ENCODE measurements around the gene AMACR. TPM values are rescaled to one million over a fixed set of nuclear protein-coding genes. Genes with fewer than 3 reads are reported as not detected.

The AMACR gene
- total and polyA plus RNA-seq, 10 of the 15 experiments (the other 5 are each of a cell fraction or from before 2014, with no cell fraction given) = 2.6 to 20.4 (median 10.4) TPM

DNA sequence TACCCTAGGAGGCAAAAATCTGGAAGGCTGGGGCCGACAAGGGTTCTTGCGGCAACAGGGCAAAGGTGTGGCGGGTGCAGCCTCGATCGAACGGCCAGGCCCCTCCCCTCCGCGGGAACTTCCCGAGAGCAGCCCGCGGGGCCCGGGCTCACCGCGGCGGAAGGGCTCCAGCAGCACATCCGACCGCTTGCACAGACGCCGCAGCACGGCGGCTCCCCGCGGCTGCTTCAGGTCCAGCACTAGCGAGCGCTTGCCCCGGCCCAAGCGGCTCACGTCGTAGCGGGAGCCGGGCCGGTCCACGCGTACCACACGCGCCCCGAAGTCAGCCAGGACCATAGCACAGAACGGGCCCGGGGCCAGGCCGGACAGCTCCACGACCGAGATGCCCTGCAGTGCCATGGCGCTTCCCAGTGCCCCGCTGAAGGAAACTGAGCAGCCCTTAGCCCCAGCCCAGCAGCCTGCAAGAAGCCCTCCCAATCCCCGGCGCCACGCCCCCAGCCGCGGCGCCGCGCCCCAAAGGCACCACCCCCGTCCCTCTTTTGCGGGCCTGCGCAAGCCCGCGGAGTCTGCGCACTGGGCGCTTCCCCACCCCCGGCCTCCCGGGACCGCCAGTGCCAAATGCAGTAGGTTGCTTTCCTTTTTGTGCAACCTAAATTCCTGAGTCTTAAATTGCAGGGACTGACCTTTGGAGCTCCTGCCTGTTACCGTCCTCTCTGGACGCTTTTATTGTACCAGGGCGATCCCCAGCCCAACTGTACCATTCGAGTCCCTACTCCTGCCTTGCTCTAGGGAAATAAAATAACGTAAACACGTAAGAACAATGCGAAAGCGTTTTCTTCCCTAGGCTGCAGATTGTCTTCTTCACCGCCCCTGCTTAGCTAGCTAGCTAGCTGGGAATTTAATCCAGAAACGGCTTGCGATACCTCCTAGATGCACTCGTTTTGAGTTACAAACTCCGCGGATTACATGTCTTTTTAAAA, at the start of gene AMACR (continued):
- TF ChIP-seq, protein P1, sequence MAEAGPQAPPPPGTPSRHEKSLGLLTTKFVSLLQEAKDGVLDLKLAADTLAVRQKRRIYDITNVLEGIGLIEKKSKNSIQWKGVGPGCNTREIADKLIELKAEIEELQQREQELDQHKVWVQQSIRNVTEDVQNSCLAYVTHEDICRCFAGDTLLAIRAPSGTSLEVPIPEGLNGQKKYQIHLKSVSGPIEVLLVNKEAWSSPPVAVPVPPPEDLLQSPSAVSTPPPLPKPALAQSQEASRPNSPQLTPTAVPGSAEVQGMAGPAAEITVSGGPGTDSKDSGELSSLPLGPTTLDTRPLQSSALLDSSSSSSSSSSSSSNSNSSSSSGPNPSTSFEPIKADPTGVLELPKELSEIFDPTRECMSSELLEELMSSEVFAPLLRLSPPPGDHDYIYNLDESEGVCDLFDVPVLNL (IDR thresholded peaks at IDR 0.05; ENCODE audit: low read depth, low read length) = no peak
- no peak for TF ChIP-seq SREBF2 (IDR thresholded peaks at IDR 0.05; ENCODE audit: low read length)
- TF ChIP-seq HDAC2 (IDR thresholded peaks at IDR 0.05) = no peak
- TF ChIP-seq, protein P2, sequence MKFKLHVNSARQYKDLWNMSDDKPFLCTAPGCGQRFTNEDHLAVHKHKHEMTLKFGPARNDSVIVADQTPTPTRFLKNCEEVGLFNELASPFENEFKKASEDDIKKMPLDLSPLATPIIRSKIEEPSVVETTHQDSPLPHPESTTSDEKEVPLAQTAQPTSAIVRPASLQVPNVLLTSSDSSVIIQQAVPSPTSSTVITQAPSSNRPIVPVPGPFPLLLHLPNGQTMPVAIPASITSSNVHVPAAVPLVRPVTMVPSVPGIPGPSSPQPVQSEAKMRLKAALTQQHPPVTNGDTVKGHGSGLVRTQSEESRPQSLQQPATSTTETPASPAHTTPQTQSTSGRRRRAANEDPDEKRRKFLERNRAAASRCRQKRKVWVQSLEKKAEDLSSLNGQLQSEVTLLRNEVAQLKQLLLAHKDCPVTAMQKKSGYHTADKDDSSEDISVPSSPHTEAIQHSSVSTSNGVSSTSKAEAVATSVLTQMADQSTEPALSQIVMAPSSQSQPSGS (IDR thresholded peaks at IDR 0.05; ENCODE audit: low read length) = no peak
- TF ChIP-seq IKZF2 (IDR thresholded peaks at IDR 0.05) = peak in 1 of 2 experiments; percentile 57; a peak in 2 of 4 replicates
- peak; percentile 96 for TF ChIP-seq PML (IDR thresholded peaks at IDR 0.05; ENCODE audit: low read length)
- TF ChIP-seq TCF7 (IDR thresholded peaks at IDR 0.05; ENCODE audit: borderline replicate concordance) = no peak
- no peak for TF ChIP-seq WRNIP1 (IDR thresholded peaks at IDR 0.05; ENCODE audit: borderline replicate concordance, low read depth, low read length)
- TF ChIP-seq MEF2B (IDR thresholded peaks at IDR 0.05; ENCODE audit: partially characterized antibody, poor library complexity, severe bottlenecking) = peak; percentile 79
- peak; percentile 87 for TF ChIP-seq DPF2 (IDR thresholded peaks at IDR 0.05)
- TF ChIP-seq PAX5 (IDR thresholded peaks at IDR 0.05; ENCODE audit: borderline replicate concordance, low read depth, low read length) = no peak
- TF ChIP-seq ZNF207 (IDR thresholded peaks at IDR 0.05; ENCODE audit: borderline replicate concordance) = peak; percentile 58; the same call in 1 of the 2 replicates
- no peak for TF ChIP-seq NR2C2 (IDR thresholded peaks at IDR 0.05; ENCODE audit: borderline replicate concordance, control insufficient read depth, insufficient read length, low read depth)
- no peak for TF ChIP-seq YBX1 (IDR thresholded peaks at IDR 0.05)
- TF ChIP-seq RB1 (IDR thresholded peaks at IDR 0.05; ENCODE audit: borderline replicate concordance) = no peak; the same call in none of the 2 replicates
- no peak for TF ChIP-seq MYC (IDR thresholded peaks at IDR 0.05; ENCODE audit: insufficient read depth, insufficient read length, insufficient replicate concordance, low read length, severe bottlenecking)
- TF ChIP-seq NR2F1 (conservative IDR thresholded peaks at IDR 0.05) = peak; percentile 54
- TF ChIP-seq MXI1 (IDR thresholded peaks at IDR 0.05; ENCODE audit: low read depth, low read length) = no peak; the same call in 1 of the 2 replicates
- no peak for TF ChIP-seq JUND (IDR thresholded peaks at IDR 0.05; ENCODE audit: low read depth, low read length)
- no peak for TF ChIP-seq EP300 (IDR thresholded peaks at IDR 0.05; ENCODE audit: borderline replicate concordance in 1 of 2, control insufficient read depth in 1 of 2, low read depth in 2 of 2, low read length in 2 of 2)
- TF ChIP-seq NFYB (IDR thresholded peaks at IDR 0.05; ENCODE audit: insufficient read depth, low read depth, low read length) = no peak
- no peak for TF ChIP-seq NFYA (IDR thresholded peaks at IDR 0.05; ENCODE audit: borderline replicate concordance, low read depth, low read length)
- TF ChIP-seq, protein P3, sequence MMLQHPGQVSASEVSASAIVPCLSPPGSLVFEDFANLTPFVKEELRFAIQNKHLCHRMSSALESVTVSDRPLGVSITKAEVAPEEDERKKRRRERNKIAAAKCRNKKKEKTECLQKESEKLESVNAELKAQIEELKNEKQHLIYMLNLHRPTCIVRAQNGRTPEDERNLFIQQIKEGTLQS (IDR thresholded peaks at IDR 0.05; ENCODE audit: borderline replicate concordance, extremely low read depth, low read depth, low read length) = no peak
- TF ChIP-seq EZH2 (IDR thresholded peaks at IDR 0.05; ENCODE audit: borderline replicate concordance, control insufficient read depth, low read depth, low read length) = no peak

Data from GM12878 (cell line).